GM18499 (cell line): ENCODE measurements around the gene NME4.
A peak's percentile ranks its signal among the peaks of the same experiment; 100 is the strongest.

Source experiments
- ATAC-seq: cut with Tn5 transposase; IDR thresholded peaks from one replicate; pipeline ENCODE4 v1.9.1; 2021; ENCODE audit warnings: moderate number of reproducible peaks; ENCODE audit not compliant: insufficient read depth, unreplicated experiment

NME4 gene

DNA sequence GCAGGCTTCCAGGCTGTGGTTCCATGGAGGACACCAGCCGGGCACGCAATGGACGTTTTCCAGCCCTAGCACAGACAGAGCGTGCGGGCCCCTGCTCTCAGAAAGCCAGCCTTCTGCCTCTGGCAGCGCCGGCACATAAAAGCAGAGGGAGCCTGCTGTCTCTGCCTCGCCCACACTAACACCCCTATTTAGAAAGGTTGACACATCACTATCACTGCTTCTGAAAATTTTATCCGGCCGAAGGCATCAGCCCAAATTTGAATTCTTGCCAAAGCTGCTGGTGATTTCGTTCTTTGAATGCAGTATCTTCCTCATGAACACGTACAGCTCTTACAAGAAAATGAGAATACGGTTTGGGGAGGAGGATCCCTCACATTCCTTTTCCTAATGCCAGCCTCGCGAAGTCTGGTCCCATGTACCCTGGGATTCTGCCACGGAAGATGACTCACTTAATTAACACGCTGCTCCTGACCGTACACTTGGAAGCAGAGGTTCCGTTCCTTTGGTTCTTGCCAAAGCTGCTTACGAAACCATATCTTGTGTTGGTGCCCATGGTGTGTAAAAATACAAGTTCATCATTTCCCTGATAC lies 27.1 kb downstream of the NME4 start:
- no peak for ATAC-seq

DNA sequence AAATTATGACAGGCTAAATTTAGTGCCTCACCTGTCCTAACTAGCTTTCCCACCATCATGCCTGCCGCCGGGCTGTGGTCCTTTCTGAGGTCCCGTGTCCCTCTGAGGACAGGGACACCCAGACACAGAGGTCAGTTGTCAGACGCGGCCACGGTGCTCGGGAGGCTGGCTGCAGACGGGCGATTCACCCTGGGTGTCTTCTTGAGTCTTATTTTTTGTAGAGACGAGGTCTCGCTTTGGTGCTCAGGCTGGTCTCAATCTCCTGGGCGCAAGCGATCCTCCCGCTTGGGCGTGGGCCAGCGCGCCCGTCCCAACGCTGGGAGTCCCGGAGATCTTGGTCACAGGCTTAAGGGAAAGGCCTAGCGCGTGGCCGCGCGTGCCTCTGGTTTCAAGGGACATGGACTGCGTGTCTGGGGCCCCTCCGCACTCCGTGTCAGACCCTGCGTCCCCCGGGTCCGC lies 27.7 kb downstream of the NME4 start:
- no peak for ATAC-seq

DNA sequence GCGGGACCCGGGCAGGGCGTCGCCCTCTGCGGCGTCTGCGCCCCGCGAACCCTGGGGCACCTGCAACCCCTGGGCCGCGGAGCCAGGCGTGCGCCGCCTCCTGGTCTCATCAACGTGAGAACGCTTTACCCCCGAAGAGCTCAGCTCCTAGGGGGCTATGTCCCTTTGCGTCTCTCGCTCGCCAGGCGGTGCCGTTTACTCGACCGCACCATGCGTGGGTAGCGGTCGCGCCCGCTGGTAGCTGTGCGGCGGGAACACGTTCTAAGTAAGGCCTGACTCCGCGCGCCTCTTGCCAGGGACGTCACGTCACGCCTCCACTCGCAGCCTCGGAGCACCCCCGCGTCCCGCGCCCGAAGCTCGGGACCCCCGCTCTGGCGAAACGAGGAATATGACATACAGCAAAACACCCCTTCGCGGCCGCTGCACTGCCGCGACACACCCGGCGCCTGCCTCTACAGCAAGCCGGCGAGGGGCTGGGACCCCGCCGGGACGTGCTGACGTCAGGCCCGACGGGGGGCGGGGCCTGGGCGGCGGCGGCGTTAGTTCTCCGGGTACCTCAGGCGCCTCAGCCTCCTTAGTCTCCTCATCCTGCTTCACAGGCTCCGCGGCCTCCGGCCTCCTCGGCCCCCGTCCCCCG lies 28.2 kb downstream of the NME4 start, which contains the start of gene RAB11FIP3:
Gene RAB11FIP3, plus strand, starts transcription at position 568 of the 637 bp plus-strand sequence. CDS start 358 bp downstream, outside the sequence.
- ATAC-seq = peak; percentile 56

DNA sequence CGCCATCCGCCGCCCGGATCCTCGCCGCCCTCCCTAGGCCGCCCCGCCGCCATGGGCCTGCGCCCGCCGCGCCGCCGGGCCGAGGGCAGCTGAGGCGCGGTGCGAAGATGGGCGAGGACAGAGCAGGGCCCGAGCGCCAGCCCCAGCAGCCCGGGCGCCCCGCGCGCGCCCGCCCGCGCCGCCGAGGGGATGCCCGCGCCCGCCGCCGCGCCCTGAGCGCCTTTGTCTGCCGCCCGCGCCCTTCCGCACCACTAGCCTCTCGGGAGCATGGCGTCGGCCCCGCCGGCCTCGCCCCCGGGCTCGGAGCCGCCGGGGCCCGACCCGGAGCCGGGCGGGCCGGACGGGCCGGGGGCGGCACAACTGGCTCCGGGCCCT lies 28.7 kb downstream of the NME4 start:
- ATAC-seq = peak; percentile 14

DNA sequence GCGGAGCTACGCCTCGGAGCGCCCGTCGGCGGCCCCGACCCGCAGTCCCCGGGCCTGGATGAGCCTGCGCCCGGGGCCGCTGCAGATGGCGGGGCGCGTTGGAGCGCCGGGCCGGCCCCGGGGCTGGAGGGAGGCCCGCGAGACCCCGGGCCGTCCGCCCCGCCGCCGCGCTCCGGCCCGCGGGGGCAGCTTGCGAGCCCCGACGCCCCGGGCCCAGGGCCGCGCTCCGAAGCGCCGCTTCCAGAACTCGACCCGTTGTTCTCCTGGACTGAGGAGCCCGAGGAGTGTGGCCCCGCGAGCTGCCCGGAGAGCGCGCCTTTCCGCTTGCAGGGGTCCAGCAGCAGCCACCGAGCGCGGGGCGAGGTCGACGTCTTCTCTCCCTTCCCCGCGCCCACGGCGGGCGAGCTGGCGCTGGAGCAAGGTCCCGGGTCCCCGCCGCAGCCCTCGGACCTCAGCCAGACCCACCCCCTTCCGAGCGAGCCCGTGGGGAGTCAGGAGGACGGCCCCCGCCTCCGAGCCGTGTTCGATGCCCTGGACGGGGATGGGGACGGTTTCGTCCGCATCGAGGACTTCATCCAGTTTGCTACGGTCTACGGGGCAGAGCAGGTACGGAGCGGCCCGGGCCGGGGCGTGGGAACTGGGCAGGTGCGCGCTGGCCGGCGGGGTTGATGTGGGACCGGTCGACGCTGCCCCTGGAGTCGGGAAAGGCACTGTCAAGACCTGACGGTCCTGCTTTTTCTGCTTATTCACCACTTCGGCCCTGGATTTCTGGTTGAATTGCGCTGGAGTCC lies 29.3 kb downstream of the NME4 start:
- ATAC-seq = no peak

DNA sequence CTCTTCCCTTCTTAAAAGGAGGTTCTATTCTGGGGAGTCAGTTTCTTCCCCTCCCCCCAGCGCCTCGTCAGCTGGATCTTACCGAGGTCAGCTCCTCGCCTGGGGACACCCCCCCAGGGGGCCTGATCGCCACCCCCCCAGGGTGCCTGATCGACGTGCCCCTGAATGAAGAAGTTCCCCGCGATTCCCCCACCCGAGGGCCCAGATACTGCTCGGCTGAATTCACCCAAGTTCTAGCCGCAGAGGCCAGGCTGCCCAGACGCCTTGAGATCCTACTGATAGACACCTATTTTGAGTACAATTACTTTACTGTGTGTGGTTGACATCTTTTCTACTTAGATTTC lies 29.9 kb downstream of the NME4 start:
- ATAC-seq = no peak

DNA sequence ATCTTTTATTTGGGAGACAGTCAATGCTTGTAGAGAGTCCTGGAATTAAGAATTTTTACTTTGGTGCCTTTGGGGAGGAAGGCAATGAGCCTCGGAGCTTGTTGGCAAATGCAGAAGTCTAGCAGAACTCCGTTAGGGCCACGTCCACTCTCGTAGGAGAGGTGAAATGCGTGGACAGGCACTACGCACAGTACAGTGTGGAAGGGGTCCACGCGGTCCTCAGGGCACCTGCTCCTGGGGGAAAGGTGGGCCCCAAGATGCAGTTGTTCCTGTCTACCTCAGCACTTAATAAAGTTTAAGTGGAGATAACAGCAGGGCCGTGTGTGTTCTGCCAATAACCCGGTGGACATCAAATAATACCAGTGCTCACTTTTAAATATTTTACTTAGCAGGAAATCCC lies 30.3 kb downstream of the NME4 start:
- ATAC-seq = no peak

DNA sequence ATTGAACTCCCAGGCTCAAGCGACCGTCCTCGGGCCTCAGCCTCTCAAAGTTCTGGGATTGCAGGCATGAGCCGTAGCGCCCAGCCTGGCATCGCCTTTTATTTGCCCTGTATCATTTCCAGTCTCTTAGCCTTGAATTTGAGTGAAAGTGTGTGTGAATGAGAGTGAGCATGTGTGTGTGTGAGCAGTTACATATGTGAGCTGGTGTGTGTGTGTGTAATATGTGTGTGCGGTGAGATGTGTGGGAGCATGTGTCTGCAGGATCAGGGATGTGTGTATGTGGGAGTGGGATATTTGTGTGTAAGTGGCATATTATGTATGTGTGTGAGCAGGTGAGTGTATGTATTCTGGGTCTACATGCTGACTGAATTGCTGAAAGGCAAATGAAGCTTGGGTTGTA lies 33.9 kb downstream of the NME4 start:
- ATAC-seq = no peak

DNA sequence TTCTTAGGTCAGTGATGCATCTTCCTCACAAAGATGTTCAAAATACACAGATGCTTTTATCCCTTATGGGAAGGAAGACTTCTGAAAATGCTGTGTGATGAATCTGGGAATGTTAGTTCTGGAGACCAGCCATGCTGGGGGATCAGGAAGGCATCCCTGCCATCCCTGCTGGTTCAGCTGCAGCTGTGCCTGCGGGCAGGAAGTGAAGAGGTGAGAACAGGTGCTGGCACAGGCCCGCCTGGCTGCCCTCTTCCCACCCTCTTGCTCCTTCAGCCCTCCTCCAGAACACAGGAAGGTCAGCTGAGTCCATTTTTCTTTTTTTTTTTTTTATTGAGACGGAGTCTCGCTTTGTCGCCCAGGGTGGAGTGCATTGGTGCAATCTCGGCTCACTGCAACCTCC lies 43.6 kb downstream of the NME4 start:
- ATAC-seq = no peak

DNA sequence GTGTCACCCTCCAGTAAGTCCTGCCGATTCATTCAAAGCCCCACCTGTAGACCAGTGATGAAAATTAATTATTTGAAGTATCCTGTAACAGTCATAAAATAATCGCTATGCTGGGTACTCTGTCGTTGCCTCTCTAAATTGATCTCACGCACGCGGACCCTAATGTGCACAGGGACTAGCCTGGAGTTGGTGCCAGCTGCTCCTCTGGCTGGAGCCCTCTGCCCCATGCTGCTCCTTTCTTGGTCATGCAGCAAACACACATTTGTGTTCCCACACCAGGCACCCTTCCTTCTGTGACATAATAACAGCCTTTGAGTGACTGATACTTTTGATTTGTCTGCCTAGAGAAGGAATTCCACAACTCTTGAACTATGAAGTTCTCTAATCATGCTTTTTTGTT lies 44.4 kb downstream of the NME4 start:
- no peak for ATAC-seq

DNA sequence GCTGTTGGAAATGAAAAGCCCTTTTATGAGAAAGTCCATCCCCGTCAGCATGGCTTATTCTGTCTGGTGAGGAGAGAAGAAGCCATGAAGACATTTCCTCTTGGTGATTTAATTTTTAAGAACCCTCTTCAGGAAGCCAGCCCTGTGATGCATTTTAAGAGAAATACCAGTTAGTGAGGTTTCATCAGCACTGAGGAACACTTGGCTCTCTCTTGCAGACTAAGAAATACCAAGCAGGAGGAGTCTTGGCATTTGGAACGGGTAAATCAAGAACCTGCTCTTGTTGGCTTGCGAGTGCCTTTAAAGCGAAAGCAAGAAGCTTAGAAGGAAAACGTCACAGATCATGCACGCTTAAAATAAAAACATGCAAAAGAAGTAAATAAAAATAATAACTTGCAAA lies 46.0 kb downstream of the NME4 start:
- no peak for ATAC-seq

DNA sequence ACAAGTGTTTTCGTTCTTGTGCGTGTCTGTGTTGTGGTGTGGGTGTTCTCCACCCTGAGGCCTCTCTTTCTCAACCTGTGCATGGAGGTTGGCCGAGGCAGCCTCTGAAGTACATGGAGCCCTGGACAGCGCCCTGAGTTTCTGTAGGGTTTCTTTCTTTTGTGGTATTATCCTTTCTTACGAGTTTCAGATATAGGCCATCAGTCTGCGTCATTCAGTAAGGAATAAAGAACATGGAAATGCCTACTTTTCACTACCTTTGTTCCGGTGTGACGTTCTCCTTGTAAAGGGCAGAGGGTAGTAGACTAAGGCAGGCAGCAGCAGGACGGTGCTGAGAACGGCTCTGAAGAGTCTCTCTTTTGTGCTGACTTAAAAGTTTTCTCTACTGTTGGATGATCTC lies 47.0 kb downstream of the NME4 start:
- ATAC-seq = no peak

DNA sequence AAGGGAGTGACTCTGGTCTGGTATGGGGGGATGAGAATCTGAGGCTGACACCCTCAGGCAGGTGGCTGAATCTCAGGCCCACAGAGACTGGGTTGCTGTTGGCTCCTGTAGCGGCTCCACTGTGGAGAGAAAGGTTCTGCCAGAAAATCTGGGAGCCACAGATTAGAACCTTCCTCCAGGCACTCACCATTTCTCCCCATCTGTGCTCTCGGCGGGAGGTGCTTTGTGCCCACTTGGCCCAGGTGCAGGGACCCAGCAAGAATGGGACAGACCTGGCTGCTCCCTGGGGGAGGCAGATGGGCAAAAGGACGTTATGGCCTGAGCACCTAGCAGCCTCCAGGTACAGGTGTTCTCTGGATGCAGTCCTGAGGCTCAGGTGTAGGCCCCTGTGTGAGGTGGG lies 48.6 kb downstream of the NME4 start:
- ATAC-seq = no peak
